H1 (cell line): Measurements from ENCODE around the gene ANK2. TPM values are rescaled to one million over a fixed set of nuclear protein-coding genes. Genes with fewer than 3 reads are reported as not detected.

Experiments
- CTCF ChIA-PET: fragments of 300-600 bp; sonication (Branson Sonifier 250); formaldehyde crosslinking; loops from one replicate; lab custom pipeline; 2021; ENCODE audit not compliant: partially characterized antibody; lab: Charles Lee
- POLR2A ChIA-PET: fragments of 300-600 bp; sonication (Branson Sonifier 250); formaldehyde crosslinking; loops from one replicate; lab custom pipeline; 2021; ENCODE audit warnings: inconsistent platforms; ENCODE audit not compliant: partially characterized antibody; lab: Charles Lee
- DNase-seq, 2 experiments: peaks; one replicate each; pipeline versions ENCODE4 v3.0.0 to v3.0.0-alpha.2; 2010 to 2022; ENCODE audit warnings: low spot score in 2 of 2, low read depth in 1 of 2, mixed read lengths in 1 of 2
- FAIRE-seq: peaks from 2 replicates; lab custom pipeline; 2011; peaks lifted over from hg19 to GRCh38; lab: Jason Lieb, UNC
- H2AFZ ChIP-seq: 2 replicates; pipeline ENCODE4 v1.8.1; 2012; ENCODE audit warnings: low read length, inconsistent platforms
- H2AK5ac ChIP-seq: 2 replicates; pipeline ENCODE4 v1.6.1; 2013; ENCODE audit warnings: low read depth, low read length
- H2BK120ac ChIP-seq: replicated peaks from 2 replicates; pipeline ENCODE3; 2013; ENCODE audit warnings: low read depth, low read length, inconsistent platforms
- H2BK12ac ChIP-seq: 2 replicates; pipeline ENCODE4 v1.6.1; 2013; ENCODE audit warnings: low read depth, low read length
- H2BK15ac ChIP-seq: 2 replicates; pipeline ENCODE4 v1.6.1; 2013; ENCODE audit warnings: low read length
- H2BK20ac ChIP-seq: 2 replicates; pipeline ENCODE4 v1.6.1; 2013; ENCODE audit warnings: low read length
- H2BK5ac ChIP-seq: 2 replicates; pipeline ENCODE4 v1.6.1; 2013; ENCODE audit warnings: low read depth, low read length
- H3K14ac ChIP-seq: 2 replicates; pipeline ENCODE4 v1.6.1; 2013; ENCODE audit warnings: inconsistent platforms; ENCODE audit not compliant: insufficient read length
- H3K18ac ChIP-seq: 2 replicates; pipeline ENCODE4 v1.6.1; 2013; ENCODE audit warnings: low read length; ENCODE audit errors: extremely low read depth
- H3K23ac ChIP-seq: 2 replicates; pipeline ENCODE4 v1.6.1; 2013; ENCODE audit warnings: inconsistent platforms; ENCODE audit not compliant: insufficient read length
- H3K23me2 ChIP-seq: 2 replicates; pipeline ENCODE4 v1.6.1; 2013; ENCODE audit warnings: low read depth, low read length
- H3K27ac ChIP-seq: 2 replicates; pipeline ENCODE4 v1.6.1; 2011; ENCODE audit warnings: low read depth, low read length, inconsistent platforms
- H3K27me3 ChIP-seq, 4 experiments: replicated peaks in 1 of 4; 1 replicate in 1 of 4; 2 replicates in 3 of 4; pipeline versions ENCODE4 v1.6.1 to v1.8.1; 2011 to 2013; ENCODE audit warnings: low read length in 3 of 4, mild to moderate bottlenecking in 3 of 4, inconsistent platforms in 2 of 4, mixed read lengths in 2 of 4, moderate library complexity in 1 of 4; ENCODE audit not compliant: control insufficient read depth in 3 of 4, insufficient read depth in 3 of 4; ENCODE audit errors: extremely low read depth in 1 of 4
- H3K36me3 ChIP-seq, 4 experiments: 2 replicates each; pipeline versions ENCODE4 v1.6.1 to v1.8.1; 2011 to 2013; ENCODE audit warnings: mild to moderate bottlenecking in 4 of 4, low read length in 3 of 4, moderate library complexity in 2 of 4, control low read depth in 1 of 4, inconsistent platforms in 1 of 4; ENCODE audit not compliant: insufficient read depth in 4 of 4, control insufficient read depth in 2 of 4
- H3K4ac ChIP-seq: replicated peaks from 2 replicates; pipeline ENCODE3; 2013; ENCODE audit warnings: low read length, low read depth, mixed read lengths, inconsistent platforms; ENCODE audit not compliant: insufficient read length
- H3K4me1 ChIP-seq, 4 experiments: replicated peaks in 1 of 4; 1 replicate in 1 of 4; 2 replicates in 3 of 4; pipeline versions ENCODE4 v1.6.1 to v1.8.1; 2011 to 2013; ENCODE audit warnings: low read length in 3 of 4, inconsistent platforms in 2 of 4, mixed read lengths in 1 of 4; ENCODE audit not compliant: insufficient read depth in 4 of 4, control insufficient read depth in 3 of 4
- H3K4me2 ChIP-seq, 2 experiments: 2 replicates each; pipeline versions ENCODE4 v1.6.1 to v1.8.1; 2011 to 2013; ENCODE audit warnings: low read depth in 2 of 2, low read length in 2 of 2, control low read depth in 1 of 2, inconsistent platforms in 1 of 2, mild to moderate bottlenecking in 1 of 2; ENCODE audit not compliant: insufficient read depth in 1 of 2
- H3K4me3 ChIP-seq, 4 experiments: fragments of 200-600, 300-600 bp in 1 of 4; sonication (generic), shearing (Covaris generic), sonication (Bioruptor Twin) in 1 of 4; 2 replicates each; pipeline versions ENCODE4 v1.5.1 to v1.8.1; 2011 to 2016; ENCODE audit warnings: low read length in 4 of 4, low read depth in 3 of 4, control low read depth in 2 of 4, inconsistent platforms in 2 of 4, mild to moderate bottlenecking in 2 of 4, mixed read lengths in 1 of 4, moderate library complexity in 1 of 4; ENCODE audit not compliant: insufficient read depth in 2 of 4; ENCODE audit errors: extremely low read depth in 1 of 4
- H3K56ac ChIP-seq: replicated peaks from 2 replicates; pipeline ENCODE3; 2013; ENCODE audit warnings: low read depth, mild to moderate bottlenecking, mixed read lengths, low read length, inconsistent platforms; ENCODE audit not compliant: insufficient read length
- H3K79me1 ChIP-seq: 2 replicates; pipeline ENCODE4 v1.6.1; 2013; ENCODE audit warnings: low read depth, low read length, control low read depth
- H3K79me2 ChIP-seq, 2 experiments: 2 replicates each; pipeline versions ENCODE4 v1.6.1 to v1.8.1; 2012 to 2013; ENCODE audit warnings: low read length in 2 of 2, mild to moderate bottlenecking in 2 of 2, inconsistent platforms in 1 of 2; ENCODE audit not compliant: insufficient read depth in 2 of 2, control insufficient read depth in 1 of 2
- H3K9ac ChIP-seq, 4 experiments: replicated peaks in 1 of 4; 1 replicate in 1 of 4; 2 replicates in 3 of 4; pipeline versions ENCODE4 v1.6.1 to v1.8.1; 2011 to 2013; ENCODE audit warnings: low read depth in 3 of 4, low read length in 3 of 4, control low read depth in 2 of 4, mild to moderate bottlenecking in 2 of 4, moderate library complexity in 2 of 4, inconsistent platforms in 1 of 4; ENCODE audit errors: extremely low read depth in 1 of 4
- H3K9me3 ChIP-seq, 2 experiments: 2 replicates each; pipeline versions ENCODE4 v1.6.1 to v1.8.1; 2012 to 2013; ENCODE audit warnings: mild to moderate bottlenecking in 2 of 2, moderate library complexity in 2 of 2, control low read depth in 1 of 2, inconsistent platforms in 1 of 2, low read depth in 1 of 2, low read length in 1 of 2, mixed read lengths in 1 of 2; ENCODE audit not compliant: insufficient read depth in 2 of 2
- H4K20me1 ChIP-seq, 2 experiments: replicated peaks in 1 of 2; 2 replicates each; pipeline versions ENCODE3 to v1.8.1; 2011 to 2013; ENCODE audit warnings: inconsistent platforms in 2 of 2, low read length in 2 of 2, mild to moderate bottlenecking in 1 of 2; ENCODE audit not compliant: insufficient read depth in 2 of 2, control insufficient read depth in 1 of 2
- H4K5ac ChIP-seq: 2 replicates; pipeline ENCODE4 v1.6.1; 2013; ENCODE audit warnings: low read length, low read depth, mixed read lengths, inconsistent platforms; ENCODE audit not compliant: insufficient read length
- H4K8ac ChIP-seq: 2 replicates; pipeline ENCODE4 v1.8.0; 2013; ENCODE audit warnings: mild to moderate bottlenecking, moderate library complexity, low read length, inconsistent platforms; ENCODE audit not compliant: insufficient read depth; ENCODE audit errors: extremely low read depth
- H4K91ac ChIP-seq: replicated peaks from 2 replicates; pipeline ENCODE3; 2013; ENCODE audit warnings: low read length, mixed read lengths, inconsistent platforms; ENCODE audit not compliant: insufficient read length
- RAD21 ChIP-seq, 2 experiments: IDR thresholded peaks in 1 of 2; conservative IDR thresholded peaks in 1 of 2; 2 replicates each; pipeline ENCODE4 v1.6.1; 2011; ENCODE audit warnings: low read depth in 2 of 2, low read length in 2 of 2, improper control_type of control experiment in 1 of 2, inconsistent platforms in 1 of 2, mild to moderate bottlenecking in 1 of 2, moderate library complexity in 1 of 2
- SIX5 ChIP-seq: IDR thresholded peaks from 2 replicates; pipeline ENCODE4 v1.6.1; 2011; ENCODE audit warnings: mild to moderate bottlenecking, low read depth, low read length
- WGBS, 2 experiments: shearing (Covaris generic) in 1 of 2; methylation state at CpG; one replicate each; pipeline versions ENCODE4 v1.1.6 to v1.1.7; 2013 to 2015; ENCODE audit warnings: low lambda C conversion rate in 2 of 2, mixed read lengths in 2 of 2, inconsistent platforms in 1 of 2, low coverage in 1 of 2, missing lambda C conversion rate in 1 of 2; ENCODE audit not compliant: insufficient replicate concordance in 2 of 2, insufficient coverage in 1 of 2, insufficient read length in 1 of 2; ENCODE audit errors: extremely low coverage in 1 of 2, missing lambda C conversion rate in 1 of 2; 5-methylcytosine and 5-hydroxymethylcytosine counted together
- polyA plus RNA-seq, 7 experiments: library from polyadenylated mRNA; depleted of rRNA in 3 of 7; stranded (reverse) in 5 of 7; unstranded in 2 of 7; fragments of >200 nt in 5 of 7; fragments of 200-250 nt in 2 of 7; gene quantifications; 1 replicate in 5 of 7; 2 replicates in 1 of 7; 4 replicates in 1 of 7; pipeline versions ENCODE4 v1.2.1 to v1.2.3, GENCODE V29; 2011 to 2013; ENCODE audit warnings: missing spikeins in 2 of 7, mixed read lengths in 2 of 7
- total RNA-seq: library from RNA; stranded (reverse); fragmentation: NEBNext Ultra II Directional; extraction: Animal tissue kit (Norgen Biotek cat#: 25700); gene quantifications from 2 replicates; pipeline ENCODE4 v1.2.1, GENCODE V29; 2021

ANK2 gene
- total and polyA plus RNA-seq, 2 of the 8 experiments (the other 6 are each of a cell fraction or from before 2014, with no cell fraction given) = 14.2 to 35.1 TPM

GRCh38 chr4:113059449-113060182, 10.2 kb downstream of the ANK2 start:
- Histone ChIP-seq H3K23me2 (no peaks in the 10 kb centered on the region), H4K91ac (no peak overlapping the region), H3K4me3 (no peak overlapping the region), H3K36me3 (no peaks in the 10 kb centered on the region), H3K9me3 (no peaks in the 10 kb centered on the region), H3K23ac (no peak overlapping the region), H2AFZ (no peak overlapping the region), H3K14ac (no peak overlapping the region), H4K8ac (no peak overlapping the region), H2AK5ac (no peak overlapping the region), H2BK120ac (no peak overlapping the region), H2BK5ac (no peak overlapping the region), H3K27ac (no peak overlapping the region), H4K5ac (no peak overlapping the region), H2BK15ac (no peak overlapping the region), H3K18ac (no peak overlapping the region), H3K4ac (no peak overlapping the region), H2BK12ac (no peak overlapping the region), H3K79me1 (no peaks in the 10 kb centered on the region), H4K20me1 (no peaks in the 10 kb centered on the region), H3K9ac (no peak overlapping the region), H3K56ac (no peak overlapping the region), H2BK20ac (no peak overlapping the region), H3K4me1 (peaks cover 0 to 7% (median 0%) of the 10 kb centered on the region in 4 experiments; a peak in 1 of 7 replicates), H3K79me2 (no peaks in the 10 kb centered on the region; a peak in 1 of 4 replicates), H3K4me2 (no peak overlapping the region), H3K27me3 (no peaks in the 10 kb centered on the region)
- FAIRE-seq (no peak), DNase-seq (no peak)
- TF ChIP-seq SIX5 = no peak
- no peak for TF ChIP-seq RAD21 (IDR thresholded peaks at IDR 0.05 in 1 of 2, conservative IDR thresholded peaks at IDR 0.05 in 1 of 2; ENCODE audit: low read depth in 2 of 2, low read length in 2 of 2)
- POLR2A ChIA-PET = interaction anchor here (1.8 kb wide), 2 partner anchors 9 to 10 kb away, joined by 4 read pairs; partner anchors contain the start of gene ANK2
- WGBS, 2 experiments = 95% methylated on average over 3 of the region's 3 CpGs; no CpG with 5 or more reads in 1 of the 2 experiments
- CTCF ChIA-PET = interaction anchor here (1.8 kb wide), 1 partner anchor 108 kb away, joined by 3 read pairs; no protein-coding TSS in a partner anchor
